Fibroblast of skin of abdomen (primary cell): Measurements from ENCODE around the gene DDC.

Experiments
- DNase-seq: peaks from one replicate; pipeline ENCODE4 v3.0.0-alpha.2; 2013

The DDC gene

DNA sequence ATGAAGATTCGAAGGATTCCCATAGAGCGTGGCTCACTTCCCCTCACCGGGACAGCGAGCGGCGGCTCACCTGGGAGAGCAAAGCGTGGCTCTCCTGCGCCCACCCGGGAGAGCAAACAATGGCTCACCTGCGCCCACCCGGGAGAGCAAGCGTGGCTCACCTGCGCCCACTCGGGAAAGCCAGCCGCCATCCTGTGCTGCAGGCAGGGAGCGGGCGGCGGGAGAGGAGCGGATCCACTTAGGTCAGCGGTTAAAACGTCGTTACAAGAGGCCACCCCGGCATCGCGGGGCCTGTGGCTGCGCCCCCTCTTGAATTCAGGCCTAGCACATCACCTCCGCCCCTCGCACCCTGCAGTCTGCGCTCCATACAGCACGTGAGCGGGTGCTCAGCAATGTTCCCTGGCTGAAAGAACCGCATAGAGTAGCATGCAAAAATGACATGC, 114.6 kb downstream of the DDC start:
- DNase-seq = no peak

- peak; percentile 75 for DNase-seq
Measured at GRCh38 chr7:50449881-50450589, 115.2 kb downstream of the DDC start, which contains the start of gene FIGNL1. Gene FIGNL1, minus strand, starts transcription at chr7:50450350. Its CDS starts 3,063 bp downstream, at chr7:50447287.

DNA sequence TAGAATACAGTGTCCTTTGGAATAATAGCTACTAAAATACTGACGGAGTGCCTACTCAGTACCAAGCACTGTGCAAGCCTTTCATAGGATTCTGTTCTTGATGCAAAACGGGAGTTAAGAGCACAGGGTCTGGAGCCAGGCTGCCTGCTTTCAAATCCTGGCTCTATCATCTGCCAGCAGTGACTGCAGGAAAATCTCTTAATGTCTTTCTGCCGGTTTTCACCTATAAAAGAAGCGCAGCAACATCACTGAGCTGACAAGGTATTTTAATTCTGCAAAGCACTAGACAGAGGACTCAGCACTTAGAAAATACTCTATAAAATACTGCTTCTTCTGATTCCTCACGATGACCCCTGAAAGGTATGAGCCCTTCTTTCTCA, 115.7 kb downstream of the DDC start:
- DNase-seq = no peak

GRCh38 chr7:50448823-50449222, 116.4 kb downstream of the DDC start:
- no peak for DNase-seq

DNA sequence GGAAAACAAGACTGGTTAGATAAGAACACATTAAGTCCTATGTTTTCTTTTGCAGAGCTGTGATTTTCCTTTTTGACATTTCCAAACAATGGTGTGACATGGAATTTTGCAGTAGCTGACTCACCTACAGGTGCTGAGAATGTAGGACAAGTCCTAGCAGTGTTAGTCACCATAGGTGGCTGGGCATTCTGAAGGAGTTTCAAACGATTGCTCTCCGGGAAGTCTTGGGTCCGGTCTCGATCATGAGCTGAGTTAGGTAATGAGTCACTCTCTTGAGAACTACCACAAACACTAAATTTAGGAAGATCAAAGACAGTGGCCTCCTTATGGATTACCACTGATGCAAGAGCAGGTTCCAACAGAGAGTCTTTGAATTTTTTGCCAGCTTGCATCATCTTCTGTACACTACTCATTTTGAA, 118.7 kb downstream of the DDC start:
- DNase-seq = peak; percentile 73

DNA sequence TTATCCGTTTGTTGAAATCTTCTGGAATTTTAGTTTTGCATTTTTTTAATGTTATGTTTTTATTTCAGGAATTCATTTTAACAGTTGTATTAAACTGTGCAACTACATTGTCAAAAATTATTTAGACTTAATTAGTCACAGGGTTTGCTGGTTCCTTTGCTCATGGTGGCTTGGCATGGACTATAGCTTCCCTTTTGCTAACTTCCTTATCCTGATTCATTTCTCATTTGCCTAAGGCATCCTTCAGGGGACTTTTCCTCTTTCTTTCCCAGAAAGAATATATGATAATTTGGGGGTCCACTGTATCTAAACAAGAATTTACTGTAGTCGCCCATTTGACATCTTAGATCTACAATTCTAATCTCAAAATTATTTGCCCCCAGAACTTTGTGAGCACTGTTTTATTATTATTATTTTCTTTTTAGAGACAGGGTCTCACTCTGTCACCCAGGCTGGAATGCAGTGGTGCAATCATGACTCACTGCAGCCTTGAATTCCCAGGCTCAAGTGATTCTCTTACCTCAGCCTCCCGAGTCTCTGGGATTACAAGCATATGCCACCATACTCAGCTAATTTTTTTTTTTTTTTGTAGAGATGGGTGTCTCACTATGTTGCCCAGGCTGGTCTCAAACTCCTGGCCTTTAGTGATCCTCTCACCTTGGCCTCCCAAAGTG, 128.9 kb downstream of the DDC start:
- DNase-seq = peak; percentile 69

GRCh38 chr7:50431722-50432305, 133.4 kb downstream of the DDC start:
- DNase-seq = peak; percentile 13

DNA sequence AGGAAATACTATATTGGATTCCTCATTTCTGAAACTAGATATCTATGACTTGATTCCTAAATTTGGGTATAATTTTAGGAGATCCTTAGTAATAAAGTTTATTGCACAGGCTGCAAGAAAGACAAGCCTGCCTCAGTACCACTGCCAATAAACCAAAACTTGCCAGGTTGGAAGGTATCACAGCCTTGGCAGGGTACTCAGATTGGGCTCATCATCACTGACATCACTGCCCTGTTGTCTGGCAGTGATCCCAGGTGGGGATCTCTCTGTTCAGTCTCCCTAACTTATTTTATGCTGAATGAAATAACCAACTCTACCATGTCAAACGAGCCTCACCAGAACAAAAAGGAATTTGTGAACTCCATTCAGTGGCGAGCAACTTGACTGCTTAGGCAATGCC, 133.9 kb downstream of the DDC start:
- no peak for DNase-seq

DNA sequence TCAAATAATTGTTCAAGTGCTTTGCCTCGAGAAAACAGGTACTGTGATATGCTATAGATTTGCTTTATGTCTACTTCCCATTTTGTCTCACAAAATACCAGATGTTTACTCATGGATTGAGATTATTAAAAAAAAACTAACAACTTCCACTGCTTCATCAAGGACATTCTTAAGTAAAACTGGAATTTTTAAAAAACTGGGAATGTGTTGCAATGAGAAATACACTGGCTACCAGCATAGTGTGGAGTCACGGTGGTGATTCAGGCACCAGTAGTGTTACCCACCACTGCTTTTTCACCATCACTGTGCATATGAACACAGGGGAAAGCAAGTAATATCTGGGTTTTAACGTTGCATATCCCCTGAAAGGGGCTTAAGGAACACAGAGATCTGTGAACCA, 136.3 kb downstream of the DDC start:
- no peak for DNase-seq

- no peak for DNase-seq
Measured at GRCh38 chr7:50427518-50427917, 137.7 kb downstream of the DDC start.

DNA sequence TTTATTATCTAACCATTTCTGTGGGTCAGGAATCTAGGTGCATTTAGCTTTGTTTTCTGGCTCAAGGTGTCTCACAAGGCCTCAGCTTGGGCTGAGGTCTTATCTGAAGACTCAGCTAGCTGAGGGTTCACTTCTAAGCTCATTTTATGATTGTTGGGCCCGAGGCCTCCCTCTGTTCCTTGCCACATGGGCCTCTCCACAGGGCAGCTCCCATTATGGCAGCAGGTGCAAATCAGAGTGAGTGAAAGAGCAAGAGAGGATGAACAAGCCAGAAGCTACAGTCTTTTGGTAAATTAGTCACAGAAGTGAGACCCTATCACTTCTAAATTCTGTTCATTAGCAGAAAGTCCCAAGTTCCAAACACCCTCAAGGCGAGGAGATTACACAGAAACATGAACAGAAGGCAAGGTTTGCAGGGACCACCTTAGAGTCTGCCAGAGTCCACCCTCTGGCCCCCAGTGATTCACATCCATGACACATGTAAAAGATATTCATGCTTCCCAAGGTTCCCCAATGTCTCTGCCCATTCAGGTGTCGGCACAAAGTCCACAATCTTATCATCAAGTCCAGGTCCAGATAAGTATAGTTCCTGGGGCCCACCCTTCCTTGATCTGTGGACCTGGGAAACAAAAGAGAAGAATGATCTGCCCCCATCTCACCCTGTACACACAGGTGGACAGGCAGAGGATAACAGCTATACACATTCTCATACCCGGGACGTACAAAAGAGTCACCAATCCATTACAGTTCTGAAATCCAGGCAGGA, 138.7 kb downstream of the DDC start:
- DNase-seq = no peak

DNA sequence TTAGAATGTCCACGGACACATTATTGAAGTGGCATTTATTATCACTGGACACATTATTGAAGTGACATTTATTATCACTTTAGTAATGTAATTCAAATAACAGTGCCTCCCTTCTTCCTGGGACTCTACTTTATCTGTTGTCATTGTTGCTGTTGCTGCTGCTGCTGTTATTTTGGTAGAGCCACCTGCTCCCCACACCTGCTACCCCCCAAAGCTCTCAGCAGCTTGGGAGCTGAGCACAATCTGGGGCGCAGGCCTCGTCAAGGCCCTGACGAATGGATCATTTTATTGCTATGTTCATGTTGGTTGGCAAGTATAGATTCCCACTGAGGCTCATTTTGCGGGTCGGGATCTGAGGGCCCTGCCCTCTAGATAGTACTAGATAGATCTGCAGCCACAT, 139.9 kb downstream of the DDC start:
- DNase-seq = no peak

DNA sequence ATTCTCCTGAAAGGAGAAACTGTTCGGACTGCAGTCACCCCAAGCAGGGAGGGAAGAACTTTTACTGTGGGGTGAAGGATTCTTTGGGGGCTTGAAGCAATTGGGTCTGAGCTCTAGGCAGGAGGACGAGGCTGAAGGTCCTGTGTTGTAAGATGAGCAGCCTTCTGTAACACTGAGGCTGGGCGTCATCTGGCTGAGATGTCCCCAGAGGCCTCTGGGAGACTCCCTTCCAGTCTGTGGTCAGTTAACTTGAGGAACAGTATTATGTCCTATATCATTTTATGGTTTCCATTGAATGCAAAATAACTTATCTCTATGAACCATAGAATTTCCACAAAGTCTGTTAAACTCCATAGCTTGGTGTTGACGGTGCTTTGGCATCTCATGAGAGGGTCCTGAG, 141.3 kb downstream of the DDC start:
- no peak for DNase-seq

DNA sequence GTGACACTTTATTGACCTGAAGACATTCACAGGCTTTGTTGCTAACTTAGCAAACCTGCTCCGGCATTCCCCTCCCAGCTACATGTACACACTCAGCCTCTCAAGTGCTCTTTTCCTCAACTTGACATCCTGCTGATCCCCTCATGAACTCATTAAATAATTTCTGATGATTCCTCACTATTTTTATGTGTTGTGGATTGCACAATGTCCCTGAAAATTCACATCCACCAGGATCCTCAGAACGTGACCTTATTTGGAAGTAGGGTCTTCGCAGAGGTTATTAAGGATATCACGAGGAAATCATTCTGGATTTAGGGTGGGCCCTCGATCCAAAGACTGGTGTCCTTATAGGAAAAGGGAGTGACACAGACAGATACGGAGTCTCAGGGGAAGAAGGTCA, 142.3 kb downstream of the DDC start:
- no peak for DNase-seq

- DNase-seq = no peak
Measured at GRCh38 chr7:50421043-50421442, 144.2 kb downstream of the DDC start.

DNA sequence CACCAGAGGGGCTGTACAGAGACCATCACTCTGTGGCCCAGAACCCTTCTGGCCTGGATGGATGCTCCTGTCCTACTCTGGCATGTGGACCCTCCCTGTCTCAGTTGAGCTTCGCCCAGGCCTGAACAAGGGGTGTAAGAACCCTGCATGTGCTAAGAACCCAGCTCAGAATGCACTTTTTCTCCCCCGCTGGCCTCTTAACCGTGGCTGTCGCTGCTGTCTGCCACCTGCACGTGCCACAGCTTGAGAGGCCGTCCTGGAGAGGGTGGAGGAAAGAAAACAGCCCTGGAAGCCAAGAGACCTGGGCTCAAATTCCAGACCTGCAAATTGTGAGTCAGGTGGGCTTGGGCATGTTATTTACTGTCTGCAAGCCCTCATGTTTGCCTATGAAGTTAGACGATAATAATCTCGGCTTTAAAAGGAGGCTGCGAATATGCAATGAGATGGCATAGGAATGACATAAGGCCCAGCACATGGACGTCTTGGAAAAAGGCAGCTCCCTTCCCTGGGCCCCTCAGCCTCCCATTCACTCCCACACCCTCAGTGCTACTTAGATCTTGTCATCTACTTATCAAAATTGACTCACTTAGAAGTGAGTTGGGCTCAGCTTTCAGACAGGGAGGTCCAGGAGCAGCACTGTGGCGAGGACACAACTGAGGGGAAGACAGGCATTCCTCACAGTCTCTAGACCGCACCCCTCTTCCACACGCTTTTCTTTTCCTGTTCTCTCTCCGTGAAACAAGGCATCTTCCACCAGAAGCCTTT, 146.5 kb downstream of the DDC start:
- no peak for DNase-seq

GRCh38 chr7:50418086-50418515, 147.1 kb downstream of the DDC start:
- peak; percentile 67 for DNase-seq

GRCh38 chr7:50416527-50417182, 148.6 kb downstream of the DDC start:
- no peak for DNase-seq

DNA sequence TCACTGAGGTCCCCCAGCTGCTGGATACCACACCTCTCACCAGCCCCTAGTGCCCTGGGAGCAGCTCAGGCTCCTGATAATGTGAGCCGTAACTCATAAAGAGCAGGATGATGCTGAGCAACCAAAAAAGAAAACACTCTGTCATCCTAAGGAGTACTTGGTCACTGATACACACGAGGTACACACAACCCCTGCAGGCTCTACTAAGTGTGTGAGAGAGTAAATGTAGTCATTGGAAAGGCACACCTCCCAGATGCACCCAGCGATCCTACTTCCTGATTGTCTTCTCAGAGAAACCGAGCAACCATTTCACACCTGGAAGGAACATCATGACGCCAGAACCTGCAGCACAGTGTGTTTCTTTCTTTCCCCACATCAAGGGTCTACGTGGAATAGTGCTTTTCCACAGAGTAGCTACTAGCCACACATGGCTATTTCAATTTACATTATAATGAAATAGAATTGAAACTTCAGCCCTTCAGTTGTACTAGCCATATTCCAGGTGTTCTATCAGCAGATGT, 149.3 kb downstream of the DDC start:
- DNase-seq = no peak

DNA sequence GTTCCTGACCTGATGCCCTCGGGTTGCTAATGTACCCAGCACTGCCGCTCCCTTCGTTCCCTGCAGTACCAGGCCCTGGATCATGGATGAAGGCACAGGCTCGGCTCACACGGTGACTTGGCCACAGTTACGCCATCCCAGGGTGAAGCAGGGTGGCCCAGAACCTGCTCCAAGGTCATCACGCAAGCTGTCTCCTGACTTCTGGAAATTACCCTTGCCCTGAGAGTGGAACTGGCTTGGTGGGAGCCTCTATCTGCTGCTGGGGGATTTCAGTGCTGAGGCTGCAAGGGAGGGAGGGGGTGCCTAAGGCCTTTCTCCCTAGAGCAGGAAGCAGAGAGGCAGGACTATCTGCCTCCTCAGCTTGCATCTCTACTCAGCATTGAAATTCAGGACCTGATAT, 151.6 kb downstream of the DDC start:
- DNase-seq = no peak

DNA sequence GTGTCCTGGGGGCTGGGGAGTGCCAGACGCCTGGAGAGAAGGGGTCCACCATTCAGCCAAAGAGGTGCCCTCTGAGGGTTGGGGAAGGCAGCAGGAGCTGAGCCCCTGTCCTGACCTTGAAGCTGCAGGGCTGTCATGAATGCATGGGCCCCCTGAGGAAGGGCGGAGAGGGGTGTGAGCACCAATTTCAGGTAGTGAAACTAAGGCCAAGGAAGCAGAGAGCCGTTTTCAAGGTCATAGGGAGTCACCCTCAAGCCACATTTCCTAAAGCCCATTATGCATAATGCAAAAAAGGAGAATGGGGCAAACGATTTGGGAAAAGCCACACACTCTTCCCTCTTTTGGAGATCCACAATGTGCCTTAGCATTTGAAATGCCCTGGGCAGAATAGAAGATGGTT, 152.2 kb downstream of the DDC start:
- DNase-seq = no peak

DNA sequence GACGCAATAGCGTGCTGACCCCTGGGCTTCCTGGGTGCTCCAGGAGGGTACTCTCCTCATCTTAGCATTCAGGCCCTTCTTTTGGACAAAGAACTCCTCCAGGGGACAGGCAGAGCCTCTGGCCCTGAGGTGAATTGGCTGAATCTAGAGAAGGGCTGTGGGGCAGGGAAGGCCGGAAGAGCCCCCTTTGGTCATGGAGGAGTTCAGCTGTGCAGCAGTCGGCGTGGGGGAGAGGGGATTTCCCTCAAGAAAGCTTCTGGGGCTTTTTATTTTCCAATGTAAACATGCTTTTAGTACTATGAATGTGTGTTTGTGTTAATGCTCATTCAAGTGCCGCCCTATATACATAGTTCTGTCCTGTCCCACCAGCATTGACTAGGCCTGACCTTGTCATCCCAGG, 153.9 kb downstream of the DDC start:
- DNase-seq = no peak
